ENCODE data around the gene GRIK1. TPM values are rescaled to one million over a fixed set of nuclear protein-coding genes. Genes with fewer than 3 reads are reported as not detected.

GRIK1 gene
- total RNA-seq, 3 donors from 2014 or later = 0.38 to 0.41 TPM; not detected in 1

DNA sequence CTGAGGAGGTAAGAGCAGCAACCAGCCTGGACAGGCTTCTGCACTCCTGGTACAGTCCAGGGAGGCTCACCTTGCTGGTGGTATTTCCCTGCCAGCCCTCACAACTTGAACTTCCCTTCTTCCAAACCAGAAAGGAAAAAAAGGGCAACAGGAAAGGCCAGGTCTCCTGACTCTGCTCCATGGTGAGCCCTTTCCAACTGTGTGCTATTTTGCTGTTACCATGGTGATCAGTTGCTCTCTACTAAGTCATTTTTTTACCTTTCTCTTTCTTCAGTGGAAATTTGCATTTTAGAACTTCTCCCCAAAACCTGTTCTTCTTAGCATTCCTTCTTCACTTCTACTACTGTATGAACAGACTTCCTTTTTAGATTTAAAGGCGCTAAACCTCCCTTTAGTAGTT, 164.3 kb downstream of the GRIK1 start:
- DNase-seq = no peak
- intact Hi-C loops (cut with DNase I, micrococcal nuclease) = no loop called here
- no peaks in the 10 kb centered on the region for H3K4me1 ChIP-seq (ENCODE audit: low read depth)
- TF ChIP-seq, protein P1, sequence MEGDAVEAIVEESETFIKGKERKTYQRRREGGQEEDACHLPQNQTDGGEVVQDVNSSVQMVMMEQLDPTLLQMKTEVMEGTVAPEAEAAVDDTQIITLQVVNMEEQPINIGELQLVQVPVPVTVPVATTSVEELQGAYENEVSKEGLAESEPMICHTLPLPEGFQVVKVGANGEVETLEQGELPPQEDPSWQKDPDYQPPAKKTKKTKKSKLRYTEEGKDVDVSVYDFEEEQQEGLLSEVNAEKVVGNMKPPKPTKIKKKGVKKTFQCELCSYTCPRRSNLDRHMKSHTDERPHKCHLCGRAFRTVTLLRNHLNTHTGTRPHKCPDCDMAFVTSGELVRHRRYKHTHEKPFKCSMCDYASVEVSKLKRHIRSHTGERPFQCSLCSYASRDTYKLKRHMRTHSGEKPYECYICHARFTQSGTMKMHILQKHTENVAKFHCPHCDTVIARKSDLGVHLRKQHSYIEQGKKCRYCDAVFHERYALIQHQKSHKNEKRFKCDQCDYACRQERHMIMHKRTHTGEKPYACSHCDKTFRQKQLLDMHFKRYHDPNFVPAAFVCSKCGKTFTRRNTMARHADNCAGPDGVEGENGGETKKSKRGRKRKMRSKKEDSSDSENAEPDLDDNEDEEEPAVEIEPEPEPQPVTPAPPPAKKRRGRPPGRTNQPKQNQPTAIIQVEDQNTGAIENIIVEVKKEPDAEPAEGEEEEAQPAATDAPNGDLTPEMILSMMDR (IDR thresholded peaks at IDR 0.05) = no peak
- H3K36me3 ChIP-seq (ENCODE audit: low read depth) = no peaks in the 10 kb centered on the region
- ATAC-seq = no peak
- H3K4me3 ChIP-seq = no peak overlapping the region
- H3K9me3 ChIP-seq = no peaks in the 10 kb centered on the region

DNA sequence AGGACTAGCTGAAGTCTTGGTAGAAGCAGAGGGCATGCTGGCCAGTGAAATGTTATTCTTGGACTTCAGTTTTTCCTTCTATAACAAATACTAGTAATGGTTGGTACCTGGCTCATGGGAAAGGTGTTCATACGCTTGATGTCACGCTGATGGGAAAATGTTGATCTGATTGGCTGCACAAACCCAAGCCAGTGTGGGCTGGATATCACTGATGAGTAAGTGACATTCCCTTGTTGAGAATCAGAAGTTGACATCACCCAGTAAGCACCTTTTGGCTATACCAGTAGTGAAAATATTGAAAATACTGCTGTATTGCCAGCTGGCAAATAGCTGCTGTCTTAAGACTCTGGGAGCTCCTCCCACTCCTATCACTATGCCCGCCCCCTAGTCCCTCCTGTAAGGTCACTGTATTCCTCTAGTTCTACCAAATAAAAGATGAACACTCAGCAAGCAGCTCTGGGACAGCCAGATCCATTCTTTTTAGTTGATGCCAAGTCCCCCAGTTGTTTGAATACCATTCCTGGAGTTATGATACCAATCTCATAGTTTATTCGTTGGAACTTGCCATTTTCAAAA, 168.2 kb downstream of the GRIK1 start:
- Histone ChIP-seq H3K4me3 (no peak overlapping the region), H3K36me3 (ENCODE audit: low read depth) (no peaks in the 10 kb centered on the region), H3K4me1 (ENCODE audit: low read depth) (no peaks in the 10 kb centered on the region), H3K9me3 (no peaks in the 10 kb centered on the region)
- TF ChIP-seq, protein P1 (IDR thresholded peaks at IDR 0.05) = no peak
- ATAC-seq = no peak
- intact Hi-C loops (cut with DNase I, micrococcal nuclease) = no loop called here
- DNase-seq = no peak

DNA sequence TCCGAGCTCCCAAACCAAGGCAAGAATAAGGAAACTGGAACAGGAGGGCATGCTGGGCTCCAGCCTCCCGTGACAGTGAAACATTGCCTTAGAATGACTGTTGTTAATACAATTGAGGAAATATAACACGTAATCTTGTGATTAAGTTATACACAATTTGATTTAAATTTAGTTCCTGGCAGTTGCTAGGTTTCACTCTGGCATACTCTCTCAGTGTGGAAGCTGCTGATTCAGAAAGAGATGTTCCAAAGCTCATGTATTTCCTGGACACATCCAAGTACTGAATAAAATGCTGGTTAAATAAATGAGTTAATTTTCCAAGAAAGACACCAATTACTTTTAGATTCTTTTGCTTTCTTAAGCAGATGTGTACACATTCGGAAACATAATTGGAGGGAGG, 176.1 kb downstream of the GRIK1 start:
- TF ChIP-seq, protein P1 (IDR thresholded peaks at IDR 0.05) = no peak
- Histone ChIP-seq H3K9me3 (no peaks in the 10 kb centered on the region), H3K4me1 (ENCODE audit: low read depth) (no peaks in the 10 kb centered on the region), H3K36me3 (ENCODE audit: low read depth) (no peaks in the 10 kb centered on the region), H3K4me3 (no peak overlapping the region)
- DNase-seq = no peak
- no peak for ATAC-seq
- intact Hi-C loops (cut with DNase I, micrococcal nuclease) = no loop called here

DNA sequence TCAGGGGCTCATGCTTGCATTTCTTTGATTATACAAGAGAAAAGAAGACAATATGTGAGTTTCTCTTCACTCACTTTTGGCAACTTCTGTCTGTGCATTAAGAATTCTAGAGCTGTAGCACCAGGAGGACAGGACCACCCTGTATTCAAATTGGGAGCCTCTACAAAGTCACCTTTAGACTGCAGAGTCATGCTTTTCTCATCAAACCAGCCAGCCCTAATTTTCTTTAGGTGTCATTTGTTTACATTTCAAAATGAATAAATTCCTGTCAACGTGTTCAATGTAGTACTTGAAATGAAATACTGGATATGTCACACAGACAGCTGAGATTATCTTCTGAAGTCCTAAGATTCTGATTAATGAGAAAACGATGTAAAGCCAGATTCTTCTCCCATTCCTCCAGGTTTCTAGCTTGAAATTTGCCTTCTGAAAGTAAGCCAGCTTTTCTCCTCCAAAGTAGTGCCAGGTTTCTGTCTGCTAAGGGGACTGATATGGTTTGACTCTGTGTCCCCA, 177.2 kb downstream of the GRIK1 start:
- Histone ChIP-seq H3K9me3 (no peaks in the 10 kb centered on the region), H3K36me3 (ENCODE audit: low read depth) (no peaks in the 10 kb centered on the region), H3K4me1 (ENCODE audit: low read depth) (no peaks in the 10 kb centered on the region), H3K4me3 (no peak overlapping the region)
- TF ChIP-seq, protein P1 (IDR thresholded peaks at IDR 0.05) = no peak
- ATAC-seq = no peak
- intact Hi-C loops (cut with DNase I, micrococcal nuclease) = no loop called here
- DNase-seq = no peak

DNA sequence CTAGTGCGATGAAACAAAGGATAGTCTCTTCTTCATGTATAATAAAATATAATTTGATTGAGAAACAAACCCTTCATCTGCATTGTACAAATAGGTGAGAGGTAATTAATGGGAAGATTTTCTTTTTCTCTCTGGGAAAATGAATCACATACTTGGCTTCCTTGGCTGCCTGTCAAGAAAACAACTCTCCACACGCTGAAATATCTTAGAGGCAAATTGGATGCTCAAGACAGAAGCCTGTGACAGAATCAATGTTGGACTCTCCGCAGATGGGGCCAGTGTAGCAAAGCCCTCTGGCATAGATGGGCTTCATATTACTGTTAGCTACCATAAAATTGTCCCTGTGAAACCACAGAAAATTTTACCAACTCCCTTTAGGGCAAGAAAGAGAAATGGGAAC, 186.6 kb downstream of the GRIK1 start:
- ATAC-seq (no peak), DNase-seq (no peak)
- H3K9me3 ChIP-seq = no peaks in the 10 kb centered on the region
- no peaks in the 10 kb centered on the region for H3K4me1 ChIP-seq (ENCODE audit: low read depth)
- no peak overlapping the region for H3K4me3 ChIP-seq
- intact Hi-C loops (cut with DNase I, micrococcal nuclease) = no loop called here
- TF ChIP-seq, protein P1 (IDR thresholded peaks at IDR 0.05) = no peak
- H3K36me3 ChIP-seq (ENCODE audit: low read depth) = no peaks in the 10 kb centered on the region

Measured in mucosa of descending colon (tissue), 3 donors.